Stomach (tissue), 4 donors: Measurements from ENCODE around the gene DPH7.

Experiments
- CTCF ChIP-seq, 7 experiments: fragments of 450-650 bp in 4 of 7; fragments of 200-600 bp in 3 of 7; sonication (generic) in 3 of 7; IDR thresholded peaks; one replicate each; pipeline ENCODE4 v1.5.1; 2016 to 2019; ENCODE audit warnings: antibody characterized with exemption in 7 of 7, control low read depth in 2 of 7, mild to moderate bottlenecking in 1 of 7
- POLR2AphosphoS5 ChIP-seq, 3 donors: sonication (generic); formaldehyde crosslinking; IDR thresholded peaks; one replicate each; pipeline ENCODE4 v1.6.1; 2016; ENCODE audit warnings: antibody characterized with exemption in 3 of 3

- no peak for TF ChIP-seq CTCF (IDR thresholded peaks at IDR 0.05)
- TF ChIP-seq POLR2AphosphoS5 (IDR thresholded peaks at IDR 0.05), result no peak
Measured at GRCh38 chr9:137547687-137548543, 30.8 kb downstream of the DPH7 start.
